HepG2 (cell line): ENCODE results near the gene TMEM217. TPM values are rescaled to one million over a fixed set of nuclear protein-coding genes. Genes with fewer than 3 reads are reported as not detected.

ENCODE experiments used
- ATAC-seq: fragments of 200-7000 bp; cut with Tn5 transposase; 3 replicates; pipeline ENCODE4 v1.9.1; 2020; ENCODE audit warnings: mild to moderate bottlenecking, moderate library complexity
- BruUV-seq: library from RNA; stranded (reverse); fragments of 400-500 nt; replicated peaks from 2 replicates; lab custom pipeline; 2021; lab: Mats Ljungman, UMichigan
- CTCF ChIA-PET: fragments of 300-600 bp; formaldehyde crosslinking; extraction: SDS; loops from one replicate; lab custom pipeline; 2021; ENCODE audit warnings: low total read pairs, inconsistent platforms, low intra/inter-chr PET ratio; lab: Yijun Ruan, JAX
- POLR2A ChIA-PET: fragments of 350-600 bp; sonication (Branson Sonifier 250); formaldehyde crosslinking; loops from one replicate; lab custom pipeline; 2020; ENCODE audit warnings: antibody characterized with exemption, inconsistent platforms; lab: Yijun Ruan, JAX
- DNase-seq: peaks from one replicate; pipeline ENCODE4 v3.0.0-alpha.2; 2015; ENCODE audit warnings: low spot score
- FAIRE-seq: peaks from 3 replicates; lab custom pipeline; 2011; peaks lifted over from hg19 to GRCh38; lab: Jason Lieb, UNC
- H2AFZ ChIP-seq: one replicate; pipeline ENCODE4 v1.6.1; 2011; ENCODE audit warnings: low read length, inconsistent platforms
- H3K27ac ChIP-seq: fragments of 300-600 bp; 3 replicates; pipeline ENCODE4 v1.8.0; 2011; ENCODE audit warnings: mixed run types, mild to moderate bottlenecking, mixed read lengths, low read length, inconsistent platforms; ENCODE audit not compliant: insufficient read depth; ENCODE audit errors: extremely low read length
- H3K27me3 ChIP-seq, 2 experiments: fragments of 200-600 bp in 1 of 2; 2 replicates in 1 of 2; 3 replicates in 1 of 2; pipeline versions ENCODE4 v1.6.0 to v1.8.0; 2011; ENCODE audit warnings: low read length in 2 of 2, mild to moderate bottlenecking in 2 of 2, moderate library complexity in 2 of 2, inconsistent platforms in 1 of 2; ENCODE audit not compliant: insufficient read depth in 2 of 2, control insufficient read depth in 1 of 2
- H3K36me3 ChIP-seq, 2 experiments: fragments of 200-600 bp in 1 of 2; replicated peaks in 1 of 2; 2 replicates in 1 of 2; 3 replicates in 1 of 2; pipeline versions ENCODE4 v1.5.1 to v1.8.0; 2011; ENCODE audit warnings: low read length in 2 of 2, inconsistent platforms in 1 of 2; ENCODE audit not compliant: insufficient read depth in 2 of 2, control insufficient read depth in 1 of 2
- H3K4me1 ChIP-seq: 2 replicates; pipeline ENCODE4 v1.5.1; 2012; ENCODE audit warnings: low read length, inconsistent platforms; ENCODE audit not compliant: insufficient read depth
- H3K4me2 ChIP-seq: 2 replicates; pipeline ENCODE4 v1.6.0; 2011; ENCODE audit warnings: low read depth, low read length, inconsistent platforms
- H3K4me3 ChIP-seq, 3 experiments: fragments of 200-600 bp in 1 of 3; sonication (generic), shearing (Covaris generic) in 1 of 3; replicated peaks in 1 of 3; 2 replicates each; pipeline ENCODE4 v1.5.1; 2011 to 2016; ENCODE audit warnings: low read length in 3 of 3, inconsistent platforms in 2 of 3, low read depth in 2 of 3, mild to moderate bottlenecking in 2 of 3, control low read depth in 1 of 3, mixed read lengths in 1 of 3; ENCODE audit not compliant: insufficient read depth in 1 of 3
- H3K79me2 ChIP-seq: one replicate; pipeline ENCODE4 v1.6.1; 2011; ENCODE audit warnings: low read length, inconsistent platforms; ENCODE audit not compliant: insufficient read depth
- H3K9ac ChIP-seq: 2 replicates; pipeline ENCODE4 v1.6.0; 2011; ENCODE audit warnings: mild to moderate bottlenecking, low read depth, low read length, inconsistent platforms; ENCODE audit not compliant: insufficient read depth
- H3K9me3 ChIP-seq: 2 replicates; pipeline ENCODE4 v1.5.1; 2012; ENCODE audit warnings: mild to moderate bottlenecking, low read length
- H4K20me1 ChIP-seq: 2 replicates; pipeline ENCODE4 v1.6.0; 2011; ENCODE audit warnings: inconsistent platforms, mild to moderate bottlenecking, low read length, moderate library complexity; ENCODE audit not compliant: insufficient read depth
- PAF1 ChIP-seq: IDR thresholded peaks from 2 replicates; pipeline ENCODE4 v1.6.1; 2016; ENCODE audit warnings: missing genetic modification reagents, missing compliant biosample characterization
- PRPF4 ChIP-seq: fragments of 200-400 bp; formaldehyde crosslinking; IDR thresholded peaks from 2 replicates; pipeline ENCODE4 v1.6.1; 2016; ENCODE audit warnings: low read length, low read depth; ENCODE audit not compliant: poor library complexity, severe bottlenecking
- RBAK ChIP-seq: sonication (generic); formaldehyde crosslinking; IDR thresholded peaks from 2 replicates; pipeline ENCODE4 v1.5.1; 2020; ENCODE audit warnings: mild to moderate bottlenecking, missing genetic modification reagents
- RBFOX2 ChIP-seq: fragments of 200-400 bp; formaldehyde crosslinking; IDR thresholded peaks from 2 replicates; pipeline ENCODE4 v1.6.1; 2017; ENCODE audit warnings: low read depth, mild to moderate bottlenecking, low read length
- RFX3 ChIP-seq: IDR thresholded peaks from 2 replicates; pipeline ENCODE4 v1.6.1; 2016; ENCODE audit warnings: missing biosample characterization, missing genetic modification reagents
- SALL1 ChIP-seq: sonication (generic); formaldehyde crosslinking; IDR thresholded peaks from 2 replicates; pipeline ENCODE4 v1.8.0; 2022; ENCODE audit warnings: mild to moderate bottlenecking, missing genetic modification reagents
- TBX3 ChIP-seq: fragments of 450-650 bp; IDR thresholded peaks from 2 replicates; pipeline ENCODE4 v1.6.1; 2017; ENCODE audit warnings: antibody characterized with exemption, mild to moderate bottlenecking, inconsistent platforms, borderline replicate concordance
- WGBS: methylation state at CpG from one replicate; pipeline ENCODE4 v1.1.6; 2017; ENCODE audit warnings: low lambda C conversion rate; 5-methylcytosine and 5-hydroxymethylcytosine counted together
- in situ Hi-C: cut with HindIII; loops from 2 replicates; pipeline ENCODE4 v1.10.0; 2017; ENCODE audit warnings: low pct_unique_long_range_greater_than_20kb; ENCODE audit not compliant: extremely low pct_ligation_motif_present
- intact Hi-C: fragments of 100-400 bp; cut with micrococcal nuclease; formaldehyde crosslinking; loops from one replicate; pipeline ENCODE4 v1.10.0; 2022; ENCODE audit not compliant: unreplicated experiment
- polyA plus RNA-seq, 8 experiments: library from polyadenylated mRNA; depleted of rRNA in 3 of 8; stranded (reverse) in 7 of 8; unstranded in 1 of 8; fragments of >200 nt; fragmentation: Illumina TruSeq in 4 of 8; extraction: Trizol in 4 of 8; gene quantifications; 2 replicates each; pipeline versions ENCODE4 v1.2.1 to v1.2.3, GENCODE V29; 2011 to 2016; ENCODE audit warnings: low read depth in 4 of 8, missing spikeins in 1 of 8, mixed read lengths in 1 of 8; ENCODE audit not compliant: insufficient read depth in 1 of 8
- total RNA-seq, 5 experiments: library from RNA; depleted of rRNA; stranded (reverse); fragments of >200 nt; fragmentation: Illumina TruSeq; extraction: Trizol; gene quantifications; 2 replicates each; pipeline ENCODE4 v1.2.3, GENCODE V29; 2016; ENCODE audit warnings: low read depth in 1 of 5
- TF ChIP-seq, protein P1 (sequence below): sonication (generic); formaldehyde crosslinking; IDR thresholded peaks from 2 replicates; pipeline ENCODE4 v1.5.0; 2020; ENCODE audit warnings: missing genetic modification reagents
- TF ChIP-seq, protein P2 (sequence below): sonication (generic); formaldehyde crosslinking; IDR thresholded peaks from 2 replicates; pipeline ENCODE4 v1.4.0; 2020; ENCODE audit warnings: missing genetic modification reagents

The TMEM217 gene
- total and polyA plus RNA-seq, 2 of the 13 experiments (the other 11 are each of a cell fraction or from before 2014, with no cell fraction given) = 2.3 to 3.4 TPM

DNA sequence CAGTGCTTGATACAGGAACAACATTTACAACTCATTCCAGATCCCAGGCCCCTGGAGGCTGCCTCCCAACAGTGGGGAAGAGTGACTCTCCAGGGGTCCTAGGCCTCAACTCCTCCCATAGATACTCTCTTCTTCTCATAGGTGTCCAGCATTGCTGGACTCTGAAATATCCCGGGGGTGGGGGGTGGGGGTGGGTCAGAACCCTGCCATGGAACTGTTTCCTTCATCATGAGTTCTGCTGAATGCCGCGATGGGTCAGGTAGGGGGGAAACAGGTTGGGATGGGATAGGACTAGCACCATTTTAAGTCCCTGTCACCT lies 83.8 kb downstream of the TMEM217 start:
- no TSS peak for BruUV-seq
- DNase-seq (no peak), ATAC-seq (no peak), FAIRE-seq (no peak)
- peaks cover 26% of the 10 kb centered on the region for H3K4me1 ChIP-seq
- TF ChIP-seq PAF1 (CRISPR knock-in tag) = 0 out of 2 replicates have a peak, but pooled peaks have one; percentile 38
- TF ChIP-seq SALL1 (CRISPR knock-in tag) = 0 out of 2 replicates have a peak, but pooled peaks have one; percentile 8
- TF ChIP-seq RFX3 (CRISPR knock-in tag) = no peak
- peak; percentile 37 for TF ChIP-seq RBFOX2
- TF ChIP-seq PRPF4 = no peak
- TF ChIP-seq, protein P1, sequence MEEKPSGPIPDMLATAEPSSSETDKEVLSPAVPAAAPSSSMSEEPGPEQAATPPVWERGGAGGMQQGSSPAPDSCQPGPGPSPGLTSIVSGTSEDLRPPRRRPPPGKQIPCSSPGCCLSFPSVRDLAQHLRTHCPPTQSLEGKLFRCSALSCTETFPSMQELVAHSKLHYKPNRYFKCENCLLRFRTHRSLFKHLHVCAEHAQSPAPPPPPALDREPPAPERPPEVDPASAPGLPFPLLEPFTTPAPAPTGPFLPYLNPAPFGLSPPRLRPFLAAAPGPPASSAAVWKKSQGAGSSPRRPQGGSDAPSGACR = no peak
- TF ChIP-seq, protein P2, sequence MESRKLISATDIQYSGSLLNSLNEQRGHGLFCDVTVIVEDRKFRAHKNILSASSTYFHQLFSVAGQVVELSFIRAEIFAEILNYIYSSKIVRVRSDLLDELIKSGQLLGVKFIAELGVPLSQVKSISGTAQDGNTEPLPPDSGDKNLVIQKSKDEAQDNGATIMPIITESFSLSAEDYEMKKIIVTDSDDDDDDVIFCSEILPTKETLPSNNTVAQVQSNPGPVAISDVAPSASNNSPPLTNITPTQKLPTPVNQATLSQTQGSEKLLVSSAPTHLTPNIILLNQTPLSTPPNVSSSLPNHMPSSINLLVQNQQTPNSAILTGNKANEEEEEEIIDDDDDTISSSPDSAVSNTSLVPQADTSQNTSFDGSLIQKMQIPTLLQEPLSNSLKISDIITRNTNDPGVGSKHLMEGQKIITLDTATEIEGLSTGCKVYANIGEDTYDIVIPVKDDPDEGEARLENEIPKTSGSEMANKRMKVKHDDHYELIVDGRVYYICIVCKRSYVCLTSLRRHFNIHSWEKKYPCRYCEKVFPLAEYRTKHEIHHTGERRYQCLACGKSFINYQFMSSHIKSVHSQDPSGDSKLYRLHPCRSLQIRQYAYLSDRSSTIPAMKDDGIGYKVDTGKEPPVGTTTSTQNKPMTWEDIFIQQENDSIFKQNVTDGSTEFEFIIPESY = no peak
- TF ChIP-seq TBX3 = no peak
- TF ChIP-seq RBAK = no peak
- H3K4me2 ChIP-seq = peak overlapping the region; percentile 99
- H4K20me1 ChIP-seq = peaks cover 53% of the 10 kb centered on the region
- H3K9ac ChIP-seq = peak overlapping the region; percentile 98; the same call in 1 of the 2 replicates
- H3K27me3 ChIP-seq = no peaks in the 10 kb centered on the region; a peak in 1 of 5 replicates
- intact Hi-C loops (no loop called here), in situ Hi-C loops (loop anchor here (5.0 to 10.0 kb wide), 3 partner anchors 42 to 149 kb away; no protein-coding TSS in a partner anchor)
- peaks cover 21 to 42% of the 10 kb centered on the region in 2 experiments for H3K36me3 ChIP-seq
- no peaks in the 10 kb centered on the region for H3K9me3 ChIP-seq
- CTCF ChIA-PET = interaction anchor here (2.2 kb wide), 1 partner anchor 155 kb away, joined by 5 read pairs; no protein-coding TSS in a partner anchor
- H3K27ac ChIP-seq = no peak overlapping the region
- POLR2A ChIA-PET = interaction anchor here (5.9 to 10.3 kb wide), 6 partner anchors 37 to 123 kb away, joined by 73 to 234 read pairs (median 117); no protein-coding TSS in a partner anchor
- WGBS = 100% methylated on average over 3 of the region's 3 CpGs
- no peak overlapping the region for H2AFZ ChIP-seq
- H3K79me2 ChIP-seq = peaks cover 40% of the 10 kb centered on the region
- H3K4me3 ChIP-seq = peak overlapping the region in 2 of 3 experiments; percentile 98 to 100; a peak in 4 of 6 replicates
